Measurements from ENCODE around the gene PRAMEF2.
"Not testable (repeated sequence)": the region's sequence is repeated elsewhere in the genome, so short reads cannot be mapped to it uniquely, and the experiment has no call there.

PRAMEF2 gene, protein sequence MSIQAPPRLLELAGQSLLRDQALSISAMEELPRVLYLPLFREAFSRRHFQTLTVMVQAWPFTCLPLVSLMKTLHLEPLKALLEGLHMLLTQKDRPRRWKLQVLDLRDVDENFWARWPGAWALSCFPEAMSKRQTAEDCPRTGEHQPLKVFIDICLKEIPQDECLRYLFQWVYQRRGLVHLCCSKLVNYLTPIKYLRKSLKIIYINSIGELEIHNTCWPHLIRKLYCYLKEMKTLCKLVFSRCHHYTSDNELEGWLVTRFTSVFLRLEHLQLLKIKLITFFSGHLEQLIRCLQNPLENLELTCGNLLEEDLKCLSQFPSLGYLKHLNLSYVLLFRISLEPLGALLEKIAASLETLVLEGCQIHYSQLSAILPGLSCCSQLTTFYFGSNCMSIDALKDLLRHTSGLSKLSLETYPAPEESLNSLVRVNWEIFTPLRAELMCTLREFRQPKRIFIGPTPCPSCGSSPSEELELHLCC

GRCh38 chr1:12856786-12857185, at the start of gene PRAMEF2:
Gene PRAMEF2 (plus strand): TSS chr1:12857086. CDS start chr1:12859010, 1,924 bp downstream.
- not testable (repeated sequence) for DNase-seq

GRCh38 chr1:12809933-12810332, 47.0 kb upstream of the PRAMEF2 start:
- DNase-seq, result no peak

DNA sequence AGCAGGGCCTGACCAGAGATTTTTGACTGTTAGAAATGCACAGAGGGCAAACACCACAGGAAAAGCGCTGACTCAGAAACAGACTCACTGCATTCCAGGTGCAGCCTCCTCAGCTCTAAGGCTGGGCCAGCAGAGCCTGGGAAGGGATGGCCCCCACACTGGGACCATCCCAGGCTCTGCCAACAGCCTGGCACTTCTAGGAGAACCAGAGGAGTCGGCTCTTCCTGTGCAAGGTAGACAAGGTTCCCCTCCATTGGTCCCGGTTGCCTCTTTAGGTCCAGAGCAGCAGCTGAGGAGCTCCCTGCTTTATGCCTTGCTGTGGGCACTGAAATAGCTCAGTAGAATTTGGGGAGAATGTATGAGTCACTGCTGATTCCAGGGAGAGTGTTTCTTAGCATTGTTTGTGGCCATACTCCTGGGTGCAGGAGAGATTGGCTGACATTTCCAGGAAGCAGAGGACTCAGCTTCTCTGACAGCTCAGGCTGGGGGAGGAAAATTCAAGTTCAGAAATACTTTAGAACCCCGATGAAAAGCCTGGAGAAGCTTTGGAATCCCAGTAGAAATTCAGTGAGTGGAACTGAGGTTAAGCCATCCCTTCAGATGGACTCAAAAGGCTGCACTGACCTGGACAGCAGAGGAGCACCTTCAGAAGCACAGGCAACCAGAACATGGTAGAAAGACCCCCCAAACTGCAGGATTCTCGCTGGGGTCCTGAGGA, 46.0 kb upstream of the PRAMEF2 start:
- DNase-seq, result no peak

DNA sequence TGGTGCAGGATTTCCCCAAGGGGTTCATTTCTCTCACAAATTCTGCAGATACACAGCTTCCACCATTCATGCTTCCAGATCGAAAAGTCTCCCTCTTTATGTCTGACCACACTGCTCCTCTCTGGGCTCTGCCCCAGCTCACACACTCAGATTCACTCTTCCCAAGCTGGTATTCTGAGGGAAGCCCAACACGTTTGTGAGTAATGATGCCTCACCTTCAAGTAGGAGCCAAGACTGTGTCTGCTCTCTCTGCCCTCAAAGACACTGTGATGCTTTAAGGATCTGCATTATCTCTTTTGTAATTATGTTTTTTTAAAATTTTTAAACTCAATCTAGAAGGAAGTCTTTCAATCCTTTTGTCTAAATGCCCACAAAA, 45.5 kb upstream of the PRAMEF2 start:
- no peak for DNase-seq

- DNase-seq, result not testable (repeated sequence)
These were observed 37.8 kb upstream of the PRAMEF2 start for GRCh38 chr1:12819061-12819460.

GRCh38 chr1:12831310-12831709, 25.6 kb upstream of the PRAMEF2 start, which contains the start of gene PRAMEF11:
Gene PRAMEF11 (minus strand): TSS chr1:12831410. CDS start chr1:12828789, 2,621 bp downstream.
- not testable (repeated sequence) for DNase-seq

DNA sequence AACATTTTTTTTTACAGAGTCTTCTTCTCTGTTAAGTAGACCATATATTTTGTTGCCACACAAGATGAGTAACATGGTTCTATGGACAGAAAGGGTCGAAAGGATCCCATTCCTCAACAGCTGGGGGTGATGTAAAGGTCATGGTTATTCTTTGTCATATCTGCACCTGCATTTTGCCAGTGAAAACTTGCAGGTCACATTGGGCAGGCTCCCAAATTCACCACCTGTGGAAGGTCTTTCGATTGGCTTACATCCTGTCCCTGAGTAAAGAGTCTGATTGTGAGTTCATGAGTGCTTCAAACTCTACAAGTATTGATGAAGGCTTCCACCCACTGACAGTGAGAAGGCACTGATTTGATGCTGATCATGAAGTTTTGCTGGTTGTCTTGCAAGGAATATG, 23.6 kb upstream of the PRAMEF2 start:
- DNase-seq, result not testable (repeated sequence)

GRCh38 chr1:12848620-12849019, 8.3 kb upstream of the PRAMEF2 start, which contains the start of gene HNRNPCL1:
Gene HNRNPCL1 (minus strand): TSS chr1:12848720. CDS start chr1:12848289, 431 bp downstream.
- not testable (repeated sequence) for DNase-seq

DNA sequence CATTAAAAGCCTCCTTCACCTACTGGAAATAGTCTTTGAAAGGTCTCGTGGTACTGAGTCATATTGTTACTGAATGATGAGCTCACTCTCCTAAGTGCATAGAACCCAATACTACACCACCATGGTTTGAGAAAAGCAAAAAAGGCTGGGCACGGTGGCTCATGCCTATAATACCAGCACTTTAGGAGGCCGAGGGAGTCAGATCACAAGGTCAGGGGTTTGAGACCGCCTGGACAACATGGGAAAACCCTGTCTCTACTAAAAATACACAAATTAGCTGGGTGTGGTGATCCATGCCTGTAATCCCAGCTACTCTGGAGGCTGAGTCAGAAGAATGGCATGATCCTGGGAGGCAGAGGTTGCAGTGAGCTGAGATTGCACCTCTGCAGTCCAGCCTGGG, 5.1 kb upstream of the PRAMEF2 start:
- DNase-seq, result no peak

GRCh38 chr1:12863131-12863880, 6.4 kb downstream of the PRAMEF2 start:
- not testable (repeated sequence) for DNase-seq

DNA sequence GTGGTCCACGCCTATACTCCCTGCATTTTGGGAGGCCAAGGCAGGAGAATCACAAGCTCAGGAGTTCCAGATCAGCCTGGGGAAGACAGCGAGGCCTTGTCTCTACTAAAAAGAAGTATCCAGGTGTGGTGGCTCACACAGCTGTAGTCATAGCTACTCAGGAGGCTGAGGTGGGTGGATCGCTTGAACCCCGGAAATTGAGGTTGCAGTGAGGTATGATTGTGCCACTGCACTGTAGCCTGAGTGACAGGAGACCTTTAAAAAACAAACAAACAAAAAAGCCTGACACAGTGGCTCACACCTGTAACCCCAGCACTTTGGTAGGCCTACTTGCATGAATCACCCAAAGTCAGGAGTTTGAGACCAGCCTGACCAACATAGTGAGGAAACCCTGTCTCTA, 21.6 kb downstream of the PRAMEF2 start:
- not testable (repeated sequence) for DNase-seq

DNA sequence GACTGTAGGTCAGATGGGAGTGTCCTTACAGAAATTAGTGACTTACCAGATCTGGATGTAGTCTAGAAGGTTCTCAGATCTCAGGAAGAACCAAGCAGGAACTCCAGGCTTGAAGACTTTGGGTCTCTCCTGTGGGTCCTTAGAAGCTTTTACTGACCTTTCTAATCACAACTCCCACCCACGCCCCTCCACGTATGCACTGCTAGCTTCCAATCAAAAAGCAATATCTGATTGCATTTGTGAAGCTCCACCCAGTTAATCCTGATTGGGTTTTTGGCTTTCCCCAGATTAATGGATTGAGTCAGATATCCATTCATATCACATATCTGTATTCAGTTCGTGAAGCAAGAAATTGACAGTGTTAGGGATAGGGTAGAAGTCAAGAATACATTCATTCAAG, 29.2 kb downstream of the PRAMEF2 start, which contains the start of gene PRAMEF4:
Gene PRAMEF4 (minus strand): TSS at position 101 of the 400 bp plus-strand sequence. CDS start 2,807 bp downstream, outside the sequence.
- not testable (repeated sequence) for DNase-seq

- DNase-seq, result not testable (repeated sequence)
These were observed 41.3 kb downstream of the PRAMEF2 start, which contains the start of gene PRAMEF10 for GRCh38 chr1:12898170-12898569. Gene PRAMEF10 (minus strand): TSS chr1:12898270. CDS start chr1:12895847, 2,423 bp downstream.

- not testable (repeated sequence) for DNase-seq
These were observed 42.3 kb downstream of the PRAMEF2 start for GRCh38 chr1:12899186-12899585.

DNA sequence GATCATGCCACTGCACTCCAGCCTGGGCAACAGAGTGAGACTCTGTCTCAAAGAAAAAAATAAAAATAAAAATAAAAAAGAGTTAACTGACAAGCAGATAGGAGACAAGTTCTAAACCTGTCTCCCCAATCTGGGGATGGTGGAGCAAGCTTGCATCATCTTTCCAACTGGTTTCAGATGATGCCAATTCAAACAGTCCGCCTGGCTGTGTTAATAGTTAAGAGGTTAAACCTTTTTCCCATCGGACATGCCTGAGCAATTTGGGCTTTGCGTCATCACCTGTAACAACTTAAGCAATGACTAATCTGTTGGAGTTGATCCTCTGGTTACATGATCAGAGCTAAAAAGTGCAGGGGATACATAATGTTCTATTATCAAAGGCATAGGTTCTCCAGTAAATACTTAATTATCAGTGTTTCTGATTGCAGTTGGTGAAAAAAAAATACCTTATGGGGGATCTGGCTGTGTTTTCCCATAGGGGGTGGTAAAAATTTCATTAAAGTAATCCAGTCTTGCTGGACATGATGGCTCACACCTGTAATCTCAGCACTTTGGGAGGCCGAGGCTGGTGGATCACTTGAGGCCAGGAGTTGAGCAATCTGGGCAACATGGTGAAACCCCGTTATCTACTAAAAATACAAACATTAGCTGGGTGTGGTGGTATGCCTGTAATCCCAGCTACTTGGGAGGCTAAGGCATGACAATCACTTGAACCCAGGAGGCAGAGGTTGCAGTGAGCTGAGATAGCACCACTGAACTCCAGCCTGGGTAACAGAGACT, 47.1 kb downstream of the PRAMEF2 start:
- not testable (repeated sequence) for DNase-seq
